MCF 10A (cell line): ENCODE results near the gene ZDHHC4. TPM values are rescaled to one million over a fixed set of nuclear protein-coding genes. Genes with fewer than 3 reads are reported as not detected.

Source experiments
- BruUV-seq: library from RNA; stranded (reverse); fragments of 400-500 nt; replicated peaks from 2 replicates; lab custom pipeline; 2021; lab: Mats Ljungman, UMichigan
- CTCF ChIA-PET: fragments of 300-600 bp; sonication (Branson Sonifier 250); formaldehyde crosslinking; extraction: SDS; loops from one replicate; lab custom pipeline; 2021; ENCODE audit warnings: antibody characterized with exemption, inconsistent platforms; lab: Yijun Ruan, JAX
- POLR2A ChIA-PET: fragments of 300-600, 350-650 bp; sonication (Branson Sonifier 250); formaldehyde crosslinking; extraction: SDS; loops from one replicate; lab custom pipeline; 2020; ENCODE audit warnings: antibody characterized with exemption, inconsistent platforms; lab: Yijun Ruan, JAX
- DNase-seq: peaks from one replicate; pipeline ENCODE4 v3.0.0-alpha.2; 2018; ENCODE audit not compliant: unreplicated experiment
- H3K27ac Mint-ChIP-seq: one replicate; pipeline ENCODE4 v1.8.0; 2022; ENCODE audit warnings: mild to moderate bottlenecking, low read depth, mixed read lengths; ENCODE audit not compliant: unreplicated experiment
- H3K27me3 Mint-ChIP-seq: one replicate; pipeline ENCODE4 v1.8.0; 2022; ENCODE audit warnings: mixed read lengths; ENCODE audit not compliant: insufficient read depth, unreplicated experiment
- H3K36me3 Mint-ChIP-seq: one replicate; pipeline ENCODE4 v1.8.0; 2022; ENCODE audit warnings: mild to moderate bottlenecking, moderate library complexity, mixed read lengths; ENCODE audit not compliant: insufficient read depth, unreplicated experiment
- H3K4me1 Mint-ChIP-seq: one replicate; pipeline ENCODE4 v1.8.0; 2022; ENCODE audit warnings: mixed read lengths; ENCODE audit not compliant: insufficient read depth, unreplicated experiment
- H3K4me3 Mint-ChIP-seq: one replicate; pipeline ENCODE4 v1.8.0; 2022; ENCODE audit warnings: mild to moderate bottlenecking, moderate library complexity, mixed read lengths; ENCODE audit not compliant: unreplicated experiment
- H3K9me3 Mint-ChIP-seq: one replicate; pipeline ENCODE4 v1.8.0; 2022; ENCODE audit warnings: mixed read lengths; ENCODE audit not compliant: unreplicated experiment
- intact Hi-C: fragments of 100-400 bp; cut with micrococcal nuclease; formaldehyde crosslinking; loops from 2 replicates; pipeline ENCODE4 v1.14.1; 2022
- total RNA-seq: library from RNA; stranded (reverse); gene quantifications from 2 replicates; pipeline ENCODE4 v1.2.3, GENCODE V29; 2022
- TF ChIP-seq, protein P1 (sequence below): fragments of 200-600 bp; IDR thresholded peaks from one replicate; pipeline ENCODE4 v1.8.0; 2022; ENCODE audit warnings: antibody characterized with exemption, mild to moderate bottlenecking; ENCODE audit not compliant: unreplicated experiment

Gene ZDHHC4
- total RNA-seq, 1 experiment from 2014 or later, result 45.6 TPM

- ChIA-PET POLR2A (no interaction called here), CTCF (interaction anchor here (1.2 kb wide), 1 partner anchor 52 kb away, joined by 4 read pairs; no protein-coding TSS in a partner anchor)
- BruUV-seq, result no TSS peak
- TF ChIP-seq, protein P1, sequence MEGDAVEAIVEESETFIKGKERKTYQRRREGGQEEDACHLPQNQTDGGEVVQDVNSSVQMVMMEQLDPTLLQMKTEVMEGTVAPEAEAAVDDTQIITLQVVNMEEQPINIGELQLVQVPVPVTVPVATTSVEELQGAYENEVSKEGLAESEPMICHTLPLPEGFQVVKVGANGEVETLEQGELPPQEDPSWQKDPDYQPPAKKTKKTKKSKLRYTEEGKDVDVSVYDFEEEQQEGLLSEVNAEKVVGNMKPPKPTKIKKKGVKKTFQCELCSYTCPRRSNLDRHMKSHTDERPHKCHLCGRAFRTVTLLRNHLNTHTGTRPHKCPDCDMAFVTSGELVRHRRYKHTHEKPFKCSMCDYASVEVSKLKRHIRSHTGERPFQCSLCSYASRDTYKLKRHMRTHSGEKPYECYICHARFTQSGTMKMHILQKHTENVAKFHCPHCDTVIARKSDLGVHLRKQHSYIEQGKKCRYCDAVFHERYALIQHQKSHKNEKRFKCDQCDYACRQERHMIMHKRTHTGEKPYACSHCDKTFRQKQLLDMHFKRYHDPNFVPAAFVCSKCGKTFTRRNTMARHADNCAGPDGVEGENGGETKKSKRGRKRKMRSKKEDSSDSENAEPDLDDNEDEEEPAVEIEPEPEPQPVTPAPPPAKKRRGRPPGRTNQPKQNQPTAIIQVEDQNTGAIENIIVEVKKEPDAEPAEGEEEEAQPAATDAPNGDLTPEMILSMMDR, result no peak
- H3K4me3 Mint-ChIP-seq, result no peak overlapping the region
- H3K36me3 Mint-ChIP-seq, result no peaks in the 10 kb centered on the region
- intact Hi-C loops, result no loop called here
- no peak overlapping the region for H3K27ac Mint-ChIP-seq
- no peaks in the 10 kb centered on the region for H3K27me3 Mint-ChIP-seq
- H3K4me1 Mint-ChIP-seq, result no peaks in the 10 kb centered on the region
- DNase-seq, result no peak
- no peaks in the 10 kb centered on the region for H3K9me3 Mint-ChIP-seq
Measured at GRCh38 chr7:6567886-6568285, 9.4 kb upstream of the ZDHHC4 start.

DNA sequence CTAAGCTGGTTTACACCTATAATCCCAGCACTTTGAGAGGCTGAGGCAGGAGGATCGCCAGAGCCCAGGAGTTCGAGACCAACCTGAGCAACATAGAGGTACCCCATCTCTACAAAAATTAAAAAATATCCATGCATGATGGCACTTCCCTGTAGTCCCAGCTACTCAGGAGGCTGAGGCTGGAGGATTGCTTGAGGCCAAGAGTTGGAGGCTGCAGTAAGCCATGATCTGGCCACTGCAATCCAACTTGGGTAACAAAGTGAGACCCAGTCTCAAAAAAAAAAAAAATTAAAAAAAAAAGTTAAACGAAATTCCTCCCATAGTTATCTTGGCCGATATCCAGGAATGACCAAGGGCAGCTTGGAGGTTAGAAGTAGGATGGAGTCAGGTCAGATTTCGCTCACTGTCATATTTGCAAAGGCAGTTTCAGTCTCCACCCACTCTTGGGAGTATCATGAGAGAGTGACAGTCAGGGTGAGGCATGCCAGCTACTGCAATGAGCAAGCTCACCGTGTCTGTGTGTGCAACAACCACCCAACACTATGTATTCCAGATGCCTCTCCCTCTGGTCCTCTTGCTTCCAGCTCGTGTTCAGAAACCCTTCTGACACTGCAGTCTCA lies 6.0 kb upstream of the ZDHHC4 start:
- ChIA-PET POLR2A (interaction anchor here (0.7 kb wide), 1 partner anchor 9 kb away, joined by 4 read pairs; no protein-coding TSS in a partner anchor), CTCF (interaction anchor here (0.6 to 0.8 kb wide), 3 partner anchors 38 to 77 kb away, joined by 3 to 5 read pairs (median 3); no protein-coding TSS in a partner anchor)
- no peaks in the 10 kb centered on the region for H3K27me3 Mint-ChIP-seq
- peaks cover 4% of the 10 kb centered on the region for H3K36me3 Mint-ChIP-seq
- TF ChIP-seq, protein P1, result no peak
- peaks cover 5% of the 10 kb centered on the region for H3K4me1 Mint-ChIP-seq
- no TSS peak for BruUV-seq
- no peak overlapping the region for H3K27ac Mint-ChIP-seq
- DNase-seq, result peak; percentile 23
- H3K9me3 Mint-ChIP-seq, result no peaks in the 10 kb centered on the region
- no peak overlapping the region for H3K4me3 Mint-ChIP-seq
- intact Hi-C loops, result loop anchor here (5.0 kb wide), 1 partner anchor 54 kb away; no protein-coding TSS in a partner anchor

DNA sequence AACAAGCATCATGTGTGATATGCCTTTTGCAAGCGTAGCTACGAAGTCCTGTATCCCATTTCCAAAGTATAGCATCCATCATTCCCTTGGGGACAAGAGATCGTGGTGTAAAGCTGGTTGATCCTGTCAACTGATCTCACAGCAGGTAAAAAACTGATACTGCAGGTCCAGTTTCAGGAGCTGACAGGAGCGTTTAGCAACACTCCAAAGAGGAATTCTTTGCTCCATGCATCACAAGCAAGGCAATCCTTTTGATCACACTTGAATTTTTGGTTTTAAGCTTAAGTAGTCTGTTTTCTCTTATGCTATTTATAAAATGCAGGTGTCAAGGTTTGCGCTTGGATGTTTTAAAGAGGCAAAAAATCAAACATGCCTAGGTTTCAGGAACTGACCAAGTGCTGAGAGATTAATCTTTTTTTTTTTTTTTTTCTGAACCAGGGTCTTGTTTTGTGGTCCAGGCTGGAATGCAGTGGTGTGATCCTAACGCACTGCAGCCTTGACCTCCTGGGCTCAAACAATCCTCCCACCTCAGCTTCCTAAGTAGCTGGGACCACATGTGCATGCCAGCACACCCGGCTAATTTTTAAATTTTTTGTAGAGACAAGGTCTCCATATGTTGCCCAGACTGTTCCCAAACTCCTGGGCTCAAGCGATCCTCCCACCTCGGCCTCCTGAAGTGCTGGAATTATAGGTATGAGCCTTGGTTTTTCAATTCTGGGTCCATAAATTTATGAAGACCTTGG lies 1.8 kb upstream of the ZDHHC4 start:
- peaks cover 10% of the 10 kb centered on the region for H3K4me1 Mint-ChIP-seq
- CTCF ChIA-PET, result interaction anchor here (0.6 to 3.0 kb wide), 7 partner anchors 11 to 978 kb away, joined by 3 to 12 read pairs (median 4); partner anchors contain the start of gene INTS15
- peak overlapping the region; percentile 85 for H3K4me3 Mint-ChIP-seq
- H3K27ac Mint-ChIP-seq, result no peak overlapping the region
- H3K36me3 Mint-ChIP-seq, result peaks cover 4% of the 10 kb centered on the region
- no peak for DNase-seq
- no TSS peak for BruUV-seq
- no peaks in the 10 kb centered on the region for H3K9me3 Mint-ChIP-seq
- POLR2A ChIA-PET, result interaction anchor here (0.6 kb wide), 1 partner anchor 114 kb away, joined by 3 read pairs; no protein-coding TSS in a partner anchor
- TF ChIP-seq, protein P1, result no peak
- intact Hi-C loops, result no loop called here
- H3K27me3 Mint-ChIP-seq, result no peaks in the 10 kb centered on the region
